Measurements from ENCODE around the gene ANTXR1.

The ANTXR1 gene

DNA sequence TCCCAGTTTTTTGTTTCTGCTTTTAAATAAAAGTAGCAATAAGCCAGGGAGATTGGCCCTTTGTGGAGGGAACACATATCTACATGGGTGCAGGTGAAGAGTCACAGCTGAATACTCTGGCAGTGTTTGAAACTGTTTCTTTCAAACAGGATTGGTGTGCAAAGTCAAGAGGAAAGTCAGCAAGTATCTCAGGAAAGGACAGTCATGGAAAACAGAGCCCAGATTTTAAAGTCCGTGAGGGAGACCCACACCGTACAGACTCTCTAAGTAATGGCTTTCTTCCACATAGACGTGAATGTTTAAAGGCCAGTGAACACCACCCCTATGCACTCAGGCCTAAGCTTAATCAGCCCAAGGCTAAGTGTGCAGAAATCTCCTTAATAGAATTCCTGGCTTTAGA lies 278.7 kb downstream of the ANTXR1 start:
- DNase-seq: no peak

DNA sequence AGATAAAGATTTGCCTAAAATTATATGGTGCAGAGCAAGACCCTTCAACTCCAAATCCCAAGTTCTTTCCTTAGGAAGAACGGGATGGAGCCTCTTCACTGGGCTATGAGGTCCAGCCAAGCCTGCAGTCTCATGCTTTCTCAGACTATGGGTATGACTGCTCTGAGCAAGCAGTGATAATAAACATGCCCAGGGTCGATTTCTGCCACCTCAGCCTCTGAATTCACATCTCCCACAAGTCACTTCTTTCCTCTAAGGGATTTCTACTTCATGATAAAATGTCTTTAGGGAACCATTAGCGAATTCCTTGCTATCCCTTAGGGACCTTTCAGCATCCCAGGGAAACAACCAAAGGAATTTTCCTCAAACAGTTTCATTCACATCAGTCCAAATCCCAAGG lies 279.3 kb downstream of the ANTXR1 start:
- no peak for DNase-seq

DNA sequence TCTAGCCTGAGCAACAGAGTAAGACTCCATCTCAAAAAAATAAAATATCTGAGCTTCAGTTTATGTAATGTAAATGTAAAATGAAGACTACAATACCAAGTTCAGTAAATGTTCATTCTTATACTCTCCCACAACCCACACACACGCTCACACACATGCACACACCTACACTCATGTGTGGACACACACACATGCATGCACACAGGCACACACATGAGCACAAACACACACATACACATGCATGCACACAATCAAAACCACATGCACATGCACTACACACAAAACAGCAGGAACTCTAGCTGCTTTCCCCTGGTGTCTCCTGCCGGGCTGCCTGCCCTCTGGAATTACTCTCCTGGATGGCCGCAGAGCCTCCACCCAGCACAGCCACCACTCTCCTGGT lies 283.4 kb downstream of the ANTXR1 start:
- no peak for DNase-seq

DNA sequence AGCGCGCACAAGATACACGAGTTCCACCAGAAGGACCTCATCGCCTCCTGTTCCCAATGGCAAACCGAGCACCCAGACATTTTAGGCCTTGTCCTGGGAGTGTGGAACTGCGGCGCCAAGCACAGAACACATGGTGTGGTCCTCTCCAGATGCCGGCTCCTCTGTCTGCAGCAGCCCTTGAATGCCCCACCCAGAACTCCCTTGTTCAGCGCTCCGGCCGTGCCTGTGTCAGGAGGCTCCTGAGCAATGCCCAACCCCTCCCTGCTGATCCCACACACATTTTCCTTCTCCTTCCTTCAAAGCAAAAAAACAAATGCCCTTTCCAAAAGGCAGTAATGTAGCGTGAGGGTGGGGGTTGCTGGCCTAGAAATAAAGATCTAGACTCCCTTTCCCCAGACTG lies 284.2 kb downstream of the ANTXR1 start:
- DNase-seq: no peak

DNA sequence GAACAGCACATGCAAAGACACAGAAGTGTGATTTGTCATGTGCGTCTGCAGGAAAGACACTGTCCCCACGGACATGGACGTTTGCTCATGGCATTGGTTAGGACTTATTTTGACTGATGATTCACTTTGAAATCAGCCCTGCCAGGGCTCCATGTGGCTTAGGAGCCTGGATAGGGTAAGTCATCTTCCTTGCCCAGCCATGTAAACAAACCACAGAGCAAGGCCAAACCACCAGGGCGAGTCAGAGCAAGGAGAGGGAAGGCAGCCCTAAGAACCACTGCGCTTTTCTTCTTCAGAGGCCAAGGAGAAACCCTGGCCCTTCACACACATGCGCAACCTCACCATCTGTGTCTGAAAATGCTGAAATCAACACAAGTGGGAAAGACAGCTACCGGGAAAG lies 285.3 kb downstream of the ANTXR1 start:
- no peak for DNase-seq

DNA sequence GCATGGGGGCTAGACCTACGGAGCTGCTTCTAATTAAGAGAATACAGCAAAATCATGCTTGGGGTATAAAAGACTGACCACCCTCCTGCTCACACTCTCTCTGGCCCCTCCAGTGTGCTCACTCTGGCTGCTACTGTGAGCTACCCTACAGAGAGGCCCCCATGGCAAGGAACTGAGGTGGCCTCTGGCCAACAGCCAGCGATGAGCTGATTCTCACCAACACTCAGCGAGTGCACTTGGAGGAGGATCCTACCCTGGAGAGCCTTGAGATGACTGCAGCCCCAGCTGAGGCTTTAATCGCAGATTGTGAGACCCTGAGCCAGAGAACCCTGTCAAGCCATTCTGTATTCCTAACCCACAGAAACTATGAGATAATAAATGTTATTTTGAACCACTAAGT lies 285.9 kb downstream of the ANTXR1 start:
- DNase-seq: no peak

Data from CD4-positive, alpha-beta T cell treated with Interleukin-12 subunit alpha and Interleukin-12 subunit beta, for 1 hour (primary cell).